Body of pancreas (tissue), 4 donors: ENCODE results near the gene SMPD4.
"Not testable (repeated sequence)": the region's sequence is repeated elsewhere in the genome, so short reads cannot be mapped to it uniquely, and the experiment has no call there.

Source experiments
- POLR2A ChIP-seq, 3 donors: fragments of 450-650 bp; IDR thresholded peaks; one replicate each; pipeline ENCODE4 v1.6.1; 2016; ENCODE audit warnings: antibody characterized with exemption in 3 of 3, mild to moderate bottlenecking in 2 of 3
- TF ChIP-seq, protein P1 (sequence below), 7 experiments: fragments of 450-650 bp in 4 of 7; fragments of 200-600 bp in 3 of 7; sonication (generic) in 3 of 7; IDR thresholded peaks; one replicate each; pipeline ENCODE4 v1.5.1; 2016 to 2019; ENCODE audit warnings: antibody characterized with exemption in 7 of 7

DNA sequence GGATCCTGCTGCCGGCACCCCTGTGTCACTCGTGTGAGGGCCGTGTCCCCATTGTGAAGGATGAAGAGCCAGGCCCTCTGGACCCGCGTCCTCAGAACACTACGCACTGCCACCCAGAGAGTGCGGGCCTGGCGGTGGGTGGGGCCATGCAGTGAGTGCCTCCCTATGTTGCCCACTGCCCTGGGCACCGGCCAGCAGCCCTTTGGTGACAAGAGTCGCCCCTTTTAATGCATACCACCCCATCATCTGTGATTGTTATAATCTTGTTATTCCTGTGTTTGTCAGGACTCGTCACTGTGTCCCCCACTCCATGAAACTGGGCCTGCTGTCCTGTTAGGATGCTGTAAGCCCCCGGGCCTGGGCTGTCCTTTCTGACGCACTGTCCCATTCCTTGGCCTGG lies 43.1 kb downstream of the SMPD4 start:
- TF ChIP-seq, protein P1, sequence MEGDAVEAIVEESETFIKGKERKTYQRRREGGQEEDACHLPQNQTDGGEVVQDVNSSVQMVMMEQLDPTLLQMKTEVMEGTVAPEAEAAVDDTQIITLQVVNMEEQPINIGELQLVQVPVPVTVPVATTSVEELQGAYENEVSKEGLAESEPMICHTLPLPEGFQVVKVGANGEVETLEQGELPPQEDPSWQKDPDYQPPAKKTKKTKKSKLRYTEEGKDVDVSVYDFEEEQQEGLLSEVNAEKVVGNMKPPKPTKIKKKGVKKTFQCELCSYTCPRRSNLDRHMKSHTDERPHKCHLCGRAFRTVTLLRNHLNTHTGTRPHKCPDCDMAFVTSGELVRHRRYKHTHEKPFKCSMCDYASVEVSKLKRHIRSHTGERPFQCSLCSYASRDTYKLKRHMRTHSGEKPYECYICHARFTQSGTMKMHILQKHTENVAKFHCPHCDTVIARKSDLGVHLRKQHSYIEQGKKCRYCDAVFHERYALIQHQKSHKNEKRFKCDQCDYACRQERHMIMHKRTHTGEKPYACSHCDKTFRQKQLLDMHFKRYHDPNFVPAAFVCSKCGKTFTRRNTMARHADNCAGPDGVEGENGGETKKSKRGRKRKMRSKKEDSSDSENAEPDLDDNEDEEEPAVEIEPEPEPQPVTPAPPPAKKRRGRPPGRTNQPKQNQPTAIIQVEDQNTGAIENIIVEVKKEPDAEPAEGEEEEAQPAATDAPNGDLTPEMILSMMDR (IDR thresholded peaks at IDR 0.05): not testable (repeated sequence)
- not testable (repeated sequence) for TF ChIP-seq POLR2A (IDR thresholded peaks at IDR 0.05)
